Measurements from ENCODE around the gene PAQR5.

- TF ChIP-seq CTCF (IDR thresholded peaks at IDR 0.05), result no peak
- no peak for TF ChIP-seq POLR2A (IDR thresholded peaks at IDR 0.05)
- no peak for TF ChIP-seq POLR2AphosphoS5 (IDR thresholded peaks at IDR 0.05)
These were observed 110.1 kb downstream of the PAQR5 start for GRCh38 chr15:69408841-69409240.
